ENCODE measurements around the gene ZFP36L1.
A peak's percentile ranks its signal among the peaks of the same experiment; 100 is the strongest.

ZFP36L1 gene

GRCh38 chr14:68762953-68763764 is 29.7 kb downstream of the ZFP36L1 start:
- DNase-seq (ENCODE audit: low read depth), result peak; percentile 84

GRCh38 chr14:68761391-68761790 is 31.5 kb downstream of the ZFP36L1 start:
- no peak for DNase-seq (ENCODE audit: low read depth)

GRCh38 chr14:68760761-68761160 is 32.1 kb downstream of the ZFP36L1 start:
- no peak for DNase-seq (ENCODE audit: low read depth)

- no peak for DNase-seq (ENCODE audit: low read depth)
These were observed 32.9 kb downstream of the ZFP36L1 start for GRCh38 chr14:68759937-68760336.

- no peak for DNase-seq (ENCODE audit: low read depth)
These were observed 33.8 kb downstream of the ZFP36L1 start for GRCh38 chr14:68759017-68759560.

- no peak for DNase-seq (ENCODE audit: low read depth)
These were observed 34.6 kb downstream of the ZFP36L1 start for GRCh38 chr14:68758301-68758700.

- peak; percentile 58 for DNase-seq (ENCODE audit: low read depth)
These were observed 35.2 kb downstream of the ZFP36L1 start for GRCh38 chr14:68757618-68758081.

- no peak for DNase-seq (ENCODE audit: low read depth)
These were observed 36.1 kb downstream of the ZFP36L1 start for GRCh38 chr14:68756734-68757133.

GRCh38 chr14:68756000-68756481 is 36.8 kb downstream of the ZFP36L1 start:
- no peak for DNase-seq (ENCODE audit: low read depth)

GRCh38 chr14:68755016-68755353 is 37.9 kb downstream of the ZFP36L1 start:
- DNase-seq (ENCODE audit: low read depth), result no peak

- DNase-seq (ENCODE audit: low read depth), result no peak
These were observed 39.2 kb downstream of the ZFP36L1 start for GRCh38 chr14:68753690-68754089.

- no peak for DNase-seq (ENCODE audit: low read depth)
These were observed 40.4 kb downstream of the ZFP36L1 start for GRCh38 chr14:68752271-68753006.

GRCh38 chr14:68749487-68750475 is 43.1 kb downstream of the ZFP36L1 start:
- DNase-seq (ENCODE audit: low read depth), result no peak

- no peak for DNase-seq (ENCODE audit: low read depth)
These were observed 44.2 kb downstream of the ZFP36L1 start for GRCh38 chr14:68748691-68749090.

GRCh38 chr14:68748260-68748659 is 44.6 kb downstream of the ZFP36L1 start:
- DNase-seq (ENCODE audit: low read depth), result no peak

GRCh38 chr14:68747393-68747792 is 45.5 kb downstream of the ZFP36L1 start:
- no peak for DNase-seq (ENCODE audit: low read depth)

- no peak for DNase-seq (ENCODE audit: low read depth)
These were observed 48.3 kb downstream of the ZFP36L1 start for GRCh38 chr14:68744613-68745012.

- peak; percentile 35 for DNase-seq (ENCODE audit: low read depth)
These were observed 50.9 kb downstream of the ZFP36L1 start for GRCh38 chr14:68741839-68742470.

GRCh38 chr14:68741477-68741791 is 51.4 kb downstream of the ZFP36L1 start:
- DNase-seq (ENCODE audit: low read depth), result no peak

- no peak for DNase-seq (ENCODE audit: low read depth)
These were observed 51.9 kb downstream of the ZFP36L1 start for GRCh38 chr14:68740788-68741476.

GRCh38 chr14:68739701-68740100 is 53.2 kb downstream of the ZFP36L1 start:
- DNase-seq (ENCODE audit: low read depth), result no peak
